GM19239 (cell line): ENCODE results near the gene RTKN2.
A peak's percentile ranks its signal among the peaks of the same experiment; 100 is the strongest.
"Not testable (repeated sequence)": the region's sequence is repeated elsewhere in the genome, so short reads cannot be mapped to it uniquely, and the experiment has no call there.

Experiments
- DNase-seq: peaks from one replicate; pipeline ENCODE4 v3.0.0; 2011; ENCODE audit warnings: low spot score; ENCODE audit not compliant: insufficient read length
- FAIRE-seq: peaks from 2 replicates; lab custom pipeline; 2011; peaks lifted over from hg19 to GRCh38; lab: Jason Lieb, UNC

The RTKN2 gene

GRCh38 chr10:62268399-62269114 is at the start of gene RTKN2:
Gene RTKN2 (minus strand): TSS chr10:62268844. CDS start chr10:62268610, 234 bp downstream.
- FAIRE-seq (peak; percentile 71), DNase-seq (peak; percentile 48)

DNA sequence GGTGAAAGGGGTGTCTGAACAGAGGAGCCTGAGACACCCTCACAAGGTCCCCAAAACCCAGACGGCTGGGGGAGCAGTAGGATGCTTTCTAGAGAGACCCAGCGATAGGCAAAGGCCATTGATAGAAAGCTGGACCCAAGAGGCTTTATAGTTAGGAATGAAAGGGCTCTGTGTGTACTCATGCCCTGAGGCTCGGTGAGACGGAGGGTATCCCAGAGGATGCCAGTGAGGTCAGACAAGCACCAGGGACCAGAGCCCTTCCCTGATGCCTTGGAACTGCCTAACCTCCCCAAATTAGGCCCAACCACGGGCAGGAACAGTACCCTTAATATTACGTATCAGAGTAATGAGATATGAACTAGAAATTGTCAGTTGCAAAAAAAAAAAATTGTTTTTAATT is 48.6 kb upstream of the RTKN2 start:
- no peak for FAIRE-seq
- no peak for DNase-seq

GRCh38 chr10:62309254-62309653 is 40.6 kb upstream of the RTKN2 start:
- DNase-seq (no peak), FAIRE-seq (no peak)

DNA sequence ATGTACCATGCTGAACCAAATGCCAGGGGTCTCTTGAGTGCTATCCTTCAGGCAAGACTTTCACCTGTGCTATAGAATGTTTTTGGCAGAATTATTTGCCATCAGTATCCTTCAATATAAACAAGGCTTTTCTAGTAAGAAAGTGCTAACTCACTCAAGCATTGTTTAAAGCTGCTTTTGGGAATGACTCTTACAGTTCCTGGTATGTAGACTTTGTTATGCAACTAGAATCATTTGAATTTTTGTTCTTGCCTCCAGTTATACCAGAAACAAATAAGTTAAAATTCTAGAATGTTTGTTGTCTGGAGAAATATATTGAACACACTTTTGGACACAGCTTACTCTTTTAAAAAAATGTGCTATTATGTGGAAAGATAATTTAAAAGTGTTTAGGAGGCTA is 39.5 kb upstream of the RTKN2 start:
- DNase-seq (no peak), FAIRE-seq (no peak)

DNA sequence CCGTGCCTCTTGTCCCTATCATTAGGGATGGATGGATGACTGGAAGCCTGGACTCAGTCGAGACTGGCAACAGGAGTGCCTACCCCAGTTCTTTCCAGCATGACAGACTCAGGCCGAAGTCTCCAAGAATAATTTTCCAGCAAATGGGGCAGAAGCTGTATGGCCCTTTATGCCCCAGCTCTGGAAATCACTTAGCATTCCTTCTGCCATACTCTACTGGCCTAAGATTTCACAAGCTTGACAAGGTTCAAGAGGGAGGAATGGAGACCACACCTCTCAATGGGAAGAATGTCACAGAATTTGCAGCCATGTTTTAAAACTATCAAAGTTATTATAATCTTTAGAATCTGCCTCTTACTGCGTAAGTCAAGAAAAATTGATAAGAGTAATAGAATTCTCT is 39.0 kb upstream of the RTKN2 start:
- FAIRE-seq (no peak), DNase-seq (no peak)

DNA sequence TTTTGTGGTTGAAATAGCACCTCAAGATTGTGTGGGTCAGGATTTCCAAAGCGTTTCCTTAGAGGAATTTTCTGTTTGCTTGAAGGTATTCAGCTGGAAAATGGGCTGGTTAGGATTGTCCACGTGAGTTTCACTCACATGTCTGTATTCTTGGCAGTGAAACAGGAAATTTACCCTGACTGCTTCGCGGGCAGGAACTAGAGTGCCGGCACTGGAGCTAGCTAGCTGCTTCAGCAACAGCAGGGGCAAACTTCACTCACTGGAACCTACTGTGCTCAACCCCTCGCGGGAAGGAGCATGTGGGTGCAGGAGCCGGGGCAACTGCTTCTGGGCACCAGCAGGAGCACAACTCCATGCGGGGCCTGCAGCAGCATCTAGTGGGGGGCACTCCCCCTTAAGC is 38.0 kb upstream of the RTKN2 start:
- no peak for FAIRE-seq
- no peak for DNase-seq

DNA sequence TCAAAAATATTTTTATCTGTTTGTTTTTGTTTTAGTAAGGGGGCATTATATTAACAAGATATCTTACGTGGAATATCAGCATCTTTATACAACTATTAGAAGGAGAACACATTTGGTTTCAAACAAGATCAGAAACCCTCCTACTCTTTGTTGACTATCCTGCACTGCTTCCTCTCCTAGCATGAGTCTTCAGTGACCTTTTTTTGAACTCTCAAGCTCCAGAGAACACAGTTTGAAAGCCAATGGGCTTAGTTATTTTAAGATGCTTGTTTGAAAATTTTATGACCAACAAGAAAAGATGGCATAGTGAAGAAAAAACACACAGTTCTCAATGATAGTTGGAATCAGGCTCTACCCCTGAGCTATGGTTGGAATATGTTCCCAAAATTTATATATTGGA is 37.2 kb upstream of the RTKN2 start:
- no peak for FAIRE-seq
- DNase-seq: no peak

DNA sequence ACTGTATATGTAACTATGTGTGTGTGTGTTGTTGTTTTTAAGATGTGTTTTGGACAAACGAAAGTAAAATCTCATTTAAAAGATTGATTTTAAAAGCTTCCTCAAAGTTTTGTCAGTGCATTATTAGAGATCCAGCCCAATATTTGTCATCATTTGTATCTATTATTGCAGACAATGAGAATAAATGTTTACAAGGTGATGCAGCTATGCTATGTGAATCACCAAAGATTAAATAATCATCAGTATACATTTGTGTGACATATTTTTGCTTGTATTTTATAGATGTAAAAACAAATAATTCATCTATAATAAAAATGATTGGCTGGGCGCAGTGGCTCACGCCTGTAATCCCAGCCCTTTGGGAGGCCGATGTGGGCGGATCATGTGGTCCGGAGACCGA is 35.3 kb upstream of the RTKN2 start:
- FAIRE-seq: no peak
- no peak for DNase-seq

GRCh38 chr10:62302760-62303159 is 34.1 kb upstream of the RTKN2 start:
- DNase-seq (no peak), FAIRE-seq (no peak)

GRCh38 chr10:62297857-62298256 is 29.2 kb upstream of the RTKN2 start:
- FAIRE-seq: no peak

DNA sequence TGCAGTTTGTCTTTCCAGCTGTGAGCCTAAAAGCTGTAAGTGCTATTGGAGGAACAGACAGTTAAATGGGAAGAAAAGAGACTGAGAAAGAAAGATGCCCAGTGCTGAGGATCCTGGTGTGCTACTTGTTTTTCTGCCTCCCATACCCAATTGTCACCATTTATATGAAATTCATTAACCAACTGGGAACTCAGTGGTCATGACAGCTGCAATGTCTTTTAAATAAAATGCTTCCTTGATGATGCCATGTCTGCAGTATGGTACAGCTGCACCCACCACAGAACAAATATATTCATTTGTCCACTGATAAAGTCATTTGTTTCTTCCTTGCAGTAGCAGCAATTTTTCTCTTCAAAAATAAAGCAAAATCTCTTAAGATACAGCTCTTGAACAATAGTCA is 15.6 kb upstream of the RTKN2 start:
- no peak for FAIRE-seq
- no peak for DNase-seq

More at GRCh38 chr10:62297857-62298256, 29.2 kb upstream of the RTKN2 start:
- no peak for DNase-seq

- not testable (repeated sequence) for FAIRE-seq
Observed at GRCh38 chr10:62281348-62281747, 12.7 kb upstream of the RTKN2 start.

GRCh38 chr10:62280392-62280791 is 11.7 kb upstream of the RTKN2 start:
- not testable (repeated sequence) for DNase-seq, FAIRE-seq

More at GRCh38 chr10:62281348-62281747, 12.7 kb upstream of the RTKN2 start:
- not testable (repeated sequence) for DNase-seq

GRCh38 chr10:62278441-62278910 is 9.8 kb upstream of the RTKN2 start:
- no peak for DNase-seq

GRCh38 chr10:62277971-62278370 is 9.3 kb upstream of the RTKN2 start:
- FAIRE-seq (no peak), DNase-seq (no peak)

More at GRCh38 chr10:62278441-62278910, 9.8 kb upstream of the RTKN2 start:
- no peak for FAIRE-seq

- FAIRE-seq (no peak), DNase-seq (no peak)
Observed at GRCh38 chr10:62270020-62270419, 1.4 kb upstream of the RTKN2 start.

DNA sequence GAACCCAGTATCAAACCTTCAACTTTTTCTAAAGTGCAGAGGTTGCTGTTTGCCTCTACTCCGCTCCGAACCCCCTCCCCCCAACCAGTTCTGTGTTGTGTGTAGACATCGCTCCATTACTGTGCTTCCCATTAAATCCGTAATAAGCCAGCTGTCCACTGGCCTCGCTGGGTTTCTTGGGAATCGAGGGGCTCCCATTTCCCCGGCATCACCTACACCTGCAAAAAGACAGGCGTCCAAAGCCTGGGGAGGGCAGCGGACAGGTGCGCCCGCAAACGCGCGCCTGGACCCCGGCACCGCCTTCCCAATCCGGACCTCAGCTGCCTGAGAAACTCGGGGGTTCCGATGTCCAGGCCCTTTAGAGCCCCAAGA is 631 bp downstream of the RTKN2 start:
- DNase-seq: no peak
- no peak for FAIRE-seq

GRCh38 chr10:62266611-62267010 is 2.0 kb downstream of the RTKN2 start:
- FAIRE-seq (no peak), DNase-seq (no peak)

DNA sequence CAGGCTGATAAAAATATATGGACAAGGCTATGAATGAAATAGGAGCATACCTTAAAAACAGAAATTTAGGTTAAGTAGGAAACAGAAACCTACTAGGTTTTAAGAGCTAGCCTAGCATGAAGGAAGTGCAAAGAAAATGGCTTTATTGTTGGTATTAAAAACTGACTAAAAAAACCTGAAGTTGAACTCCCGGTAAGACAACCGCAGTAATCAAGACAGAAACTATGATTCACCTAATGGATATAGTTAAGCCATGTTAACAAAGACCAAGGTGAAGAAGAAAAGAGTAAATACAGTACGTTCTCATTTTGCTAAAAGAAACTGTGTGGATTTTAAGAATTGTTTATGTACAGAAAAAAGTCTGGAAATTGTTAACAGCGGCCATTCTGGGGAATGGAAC is 2.5 kb downstream of the RTKN2 start:
- FAIRE-seq: no peak

DNA sequence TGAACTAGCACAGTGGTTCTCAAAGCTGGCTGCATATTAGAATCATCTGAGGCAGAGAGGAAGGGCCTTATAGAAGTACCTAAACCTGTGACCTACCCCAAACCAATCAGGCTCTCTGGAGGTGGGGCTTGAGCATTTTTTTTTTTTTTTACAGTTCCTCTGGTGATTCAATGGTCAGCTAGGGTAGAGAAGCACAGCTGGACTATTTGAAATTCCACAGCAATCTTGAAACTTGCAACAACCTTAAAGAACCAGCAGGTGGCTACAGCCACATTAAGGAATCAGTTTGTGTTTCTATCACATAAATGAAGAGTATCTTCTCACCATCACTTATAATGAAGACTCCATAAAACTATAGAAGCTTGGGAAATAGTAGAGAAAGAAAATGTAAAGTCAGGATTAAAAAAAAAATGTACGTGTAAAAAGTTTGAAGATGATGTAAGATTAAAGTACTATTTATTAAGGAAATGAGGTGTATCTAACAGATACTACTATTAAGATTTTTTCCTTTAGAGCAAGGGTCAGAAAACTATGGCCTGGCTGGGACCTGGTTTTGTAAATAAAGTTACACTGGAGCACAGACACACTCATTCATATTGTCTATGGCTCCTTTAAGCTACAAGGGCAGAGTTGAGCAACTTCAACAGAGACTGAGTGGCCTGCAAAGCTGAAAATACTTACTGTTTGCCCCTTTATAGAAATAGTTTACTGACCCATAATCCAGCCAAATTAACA is 3.8 kb downstream of the RTKN2 start:
- peak; percentile 92 for FAIRE-seq
- DNase-seq: no peak

More for the DNA sequence above, 2.5 kb downstream of the RTKN2 start:
- no peak for DNase-seq

- DNase-seq (no peak), FAIRE-seq (no peak)
Observed at GRCh38 chr10:62264126-62264525, 4.5 kb downstream of the RTKN2 start.
